ENCODE results near the gene RNF40. TPM values are rescaled to one million over a fixed set of nuclear protein-coding genes. Genes with fewer than 3 reads are reported as not detected.

RNF40 gene
- total RNA-seq, 1 experiment from 2014 or later = 90.3 TPM

GRCh38 chr16:30805056-30805369 lies 42.9 kb downstream of the RNF40 start:
- Histone ChIP-seq H3K4me2 (ENCODE audit: low read length) (peak overlapping the region; percentile 89), H3K9ac (ENCODE audit: low read length) (peak overlapping the region; percentile 93), H3K4me3 (replicated peaks in 1 of 2; ENCODE audit: low read depth in 1 of 2, low read length in 2 of 2) (peak overlapping the region; percentile 72 to 87), H3K4me1 (ENCODE audit: control insufficient read depth in 1 of 2, insufficient read depth in 2 of 2, low read length in 2 of 2) (peaks cover 8 to 16% of the 10 kb centered on the region in 2 experiments; a peak in 3 of 4 replicates), H2AFZ (ENCODE audit: low read depth, low read length, poor library complexity, severe bottlenecking) (peak overlapping the region; percentile 72), H3K27ac (ENCODE audit: low read depth, low read length) (peak overlapping the region; percentile 93), H4K20me1 (ENCODE audit: insufficient read depth) (no peaks in the 10 kb centered on the region), H3K9me3 (ENCODE audit: control insufficient read depth in 1 of 2, insufficient read depth in 1 of 2, low read depth in 1 of 2, low read length in 2 of 2) (no peaks in the 10 kb centered on the region), H3K36me3 (ENCODE audit: control insufficient read depth in 1 of 2, insufficient read depth in 2 of 2, low read length in 2 of 2) (no peaks in the 10 kb centered on the region), H3K79me2 (ENCODE audit: insufficient read depth, low read length) (no peaks in the 10 kb centered on the region), H3K27me3 (ENCODE audit: insufficient read depth, low read length) (no peaks in the 10 kb centered on the region), H3K9me2 (ENCODE audit: insufficient read depth) (no peaks in the 10 kb centered on the region)
- BruUV-seq (replicated peaks) = TSS peak; percentile 91
- ChIA-PET POLR2A (interaction anchor here (0.7 to 2.0 kb wide), 14 partner anchors 9 to 146 kb away, joined by 3 to 23 read pairs (median 4); partner anchors contain the start of genes CTF1, PHKG2 and ZNF629), RAD21 (ENCODE audit: low non-redundant PET in 1 of 2, low total read pairs in 2 of 2, uncharacterized antibody in 2 of 2, unreplicated experiment in 2 of 2) (interaction anchor here (0.9 to 1.2 kb wide), 2 partner anchors 18 to 146 kb away, joined by 3 to 4 read pairs; partner anchors contain the start of genes FBRS (in 1 of the 2) and ZNF629 (in 1 of the 2)), CTCF (interaction anchor here (0.7 to 2.7 kb wide), 4 partner anchors 8 to 40 kb away, joined by 3 to 27 read pairs (median 7); partner anchors contain the start of gene ZNF629)
- ATAC-seq = peak; percentile 60
- intact Hi-C loops (cut with micrococcal nuclease) = loop anchor here (1.0 to 5.0 kb wide), 2 partner anchors 18 to 72 kb away; partner anchors contain the start of gene ZNF629
- TF ChIP-seq ZBTB33 (IDR thresholded peaks at IDR 0.05; ENCODE audit: extremely low read depth, insufficient replicate concordance, low read length) (no peak), RAD21 (IDR thresholded peaks at IDR 0.05; ENCODE audit: low read depth) (no peak), SRF (IDR thresholded peaks at IDR 0.05; ENCODE audit: low read depth) (no peak), ELF1 (IDR thresholded peaks at IDR 0.05; ENCODE audit: borderline replicate concordance, low read depth) (no peak), ZFX (IDR thresholded peaks at IDR 0.05) (no peak)
- TF ChIP-seq, protein P1, sequence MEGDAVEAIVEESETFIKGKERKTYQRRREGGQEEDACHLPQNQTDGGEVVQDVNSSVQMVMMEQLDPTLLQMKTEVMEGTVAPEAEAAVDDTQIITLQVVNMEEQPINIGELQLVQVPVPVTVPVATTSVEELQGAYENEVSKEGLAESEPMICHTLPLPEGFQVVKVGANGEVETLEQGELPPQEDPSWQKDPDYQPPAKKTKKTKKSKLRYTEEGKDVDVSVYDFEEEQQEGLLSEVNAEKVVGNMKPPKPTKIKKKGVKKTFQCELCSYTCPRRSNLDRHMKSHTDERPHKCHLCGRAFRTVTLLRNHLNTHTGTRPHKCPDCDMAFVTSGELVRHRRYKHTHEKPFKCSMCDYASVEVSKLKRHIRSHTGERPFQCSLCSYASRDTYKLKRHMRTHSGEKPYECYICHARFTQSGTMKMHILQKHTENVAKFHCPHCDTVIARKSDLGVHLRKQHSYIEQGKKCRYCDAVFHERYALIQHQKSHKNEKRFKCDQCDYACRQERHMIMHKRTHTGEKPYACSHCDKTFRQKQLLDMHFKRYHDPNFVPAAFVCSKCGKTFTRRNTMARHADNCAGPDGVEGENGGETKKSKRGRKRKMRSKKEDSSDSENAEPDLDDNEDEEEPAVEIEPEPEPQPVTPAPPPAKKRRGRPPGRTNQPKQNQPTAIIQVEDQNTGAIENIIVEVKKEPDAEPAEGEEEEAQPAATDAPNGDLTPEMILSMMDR (IDR thresholded peaks at IDR 0.05 in 2 of 3, conservative IDR thresholded peaks at IDR 0.05 in 1 of 3; ENCODE audit: borderline replicate concordance in 1 of 3, insufficient read depth in 1 of 3, low read depth in 2 of 3, low read length in 2 of 3) = no peak
- TF ChIP-seq, protein P2, sequence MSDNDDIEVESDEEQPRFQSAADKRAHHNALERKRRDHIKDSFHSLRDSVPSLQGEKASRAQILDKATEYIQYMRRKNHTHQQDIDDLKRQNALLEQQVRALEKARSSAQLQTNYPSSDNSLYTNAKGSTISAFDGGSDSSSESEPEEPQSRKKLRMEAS (IDR thresholded peaks at IDR 0.05) = no peak
- DNase-seq (ENCODE audit: low read depth, low spot score) = no peak
